ENCODE results near the gene YJU2.
"Not testable (repeated sequence)": the region's sequence is repeated elsewhere in the genome, so short reads cannot be mapped to it uniquely, and the experiment has no call there.

YJU2 gene

GRCh38 chr19:4278010-4278409, 31.1 kb downstream of the YJU2 start:
- no peak for DNase-seq (ENCODE audit: extremely low read depth, low read depth)
- no peak for TF ChIP-seq CTCF (IDR thresholded peaks at IDR 0.05; ENCODE audit: low read depth, low read length)

DNA sequence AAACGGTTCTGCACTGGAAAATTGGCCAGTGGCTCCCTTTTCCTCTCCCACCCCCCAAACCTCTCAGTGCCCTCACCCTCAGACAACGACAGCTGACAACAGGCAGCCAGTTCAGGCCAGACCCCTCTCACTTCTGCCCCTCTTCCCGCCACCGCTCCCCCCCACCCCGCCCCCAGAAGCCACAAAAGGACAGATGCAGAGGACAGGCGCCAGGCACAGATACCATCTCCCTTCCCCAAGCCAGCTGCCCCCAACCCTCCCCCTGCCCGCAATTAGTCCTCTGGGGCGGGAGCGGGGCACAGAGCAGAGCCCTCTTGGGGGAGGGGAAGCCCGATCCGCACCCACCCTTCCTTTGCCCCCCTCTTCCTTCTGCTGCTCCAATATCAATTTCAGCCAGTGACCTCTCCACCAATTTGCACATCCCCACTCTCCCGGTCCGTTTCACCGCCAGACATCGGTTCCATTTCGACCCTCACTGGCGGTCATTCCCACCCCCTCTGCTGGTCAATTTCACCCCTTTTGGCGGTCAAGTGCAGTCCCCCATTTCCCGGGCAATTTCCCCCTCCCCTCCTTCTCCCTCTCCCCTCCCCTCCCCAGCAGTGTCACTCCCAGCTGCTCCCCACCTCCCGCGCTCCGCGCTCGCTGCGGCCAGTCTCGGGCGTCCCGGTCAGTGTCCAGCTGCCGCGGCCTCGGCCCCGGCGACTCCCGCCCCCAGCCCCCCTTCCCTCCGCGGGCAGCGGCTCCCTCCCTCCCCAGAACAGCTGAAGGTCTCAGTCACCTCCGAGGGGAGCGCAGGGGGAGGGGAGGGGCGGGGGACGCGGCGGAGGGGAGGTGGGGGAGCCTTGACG, 31.8 kb downstream of the YJU2 start, which contains the start of gene SHD:
SHD (plus strand) TSS at position 848 of the 848 bp plus-strand sequence. CDS start 798 bp downstream, outside the sequence.
- TF ChIP-seq CTCF (IDR thresholded peaks at IDR 0.05; ENCODE audit: low read depth, low read length) = no peak
- no peak for DNase-seq (ENCODE audit: extremely low read depth, low read depth)

DNA sequence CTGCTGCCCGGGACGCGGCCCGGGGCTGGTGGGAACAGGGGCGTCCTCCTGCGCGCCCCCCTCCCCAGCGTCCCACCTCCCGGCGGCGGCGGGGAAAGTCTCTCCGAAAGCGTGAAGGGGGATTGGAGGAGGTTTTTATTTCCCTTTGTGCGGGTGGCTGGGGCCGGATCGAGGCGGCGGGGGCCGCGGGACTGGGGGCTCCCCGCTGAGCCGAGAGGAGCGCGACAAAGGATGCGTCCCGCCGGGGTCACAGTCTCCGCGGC, 32.3 kb downstream of the YJU2 start:
- DNase-seq (ENCODE audit: extremely low read depth, low read depth) = no peak
- TF ChIP-seq CTCF (IDR thresholded peaks at IDR 0.05; ENCODE audit: low read depth, low read length) = no peak

GRCh38 chr19:4279530-4280422, 32.9 kb downstream of the YJU2 start:
- no peak for TF ChIP-seq CTCF (IDR thresholded peaks at IDR 0.05; ENCODE audit: low read depth, low read length)
- DNase-seq (ENCODE audit: extremely low read depth, low read depth) = no peak

- DNase-seq (ENCODE audit: extremely low read depth, low read depth) = no peak
- no peak for TF ChIP-seq CTCF (IDR thresholded peaks at IDR 0.05; ENCODE audit: low read depth, low read length)
Observed at GRCh38 chr19:4284176-4284958, 37.5 kb downstream of the YJU2 start.

DNA sequence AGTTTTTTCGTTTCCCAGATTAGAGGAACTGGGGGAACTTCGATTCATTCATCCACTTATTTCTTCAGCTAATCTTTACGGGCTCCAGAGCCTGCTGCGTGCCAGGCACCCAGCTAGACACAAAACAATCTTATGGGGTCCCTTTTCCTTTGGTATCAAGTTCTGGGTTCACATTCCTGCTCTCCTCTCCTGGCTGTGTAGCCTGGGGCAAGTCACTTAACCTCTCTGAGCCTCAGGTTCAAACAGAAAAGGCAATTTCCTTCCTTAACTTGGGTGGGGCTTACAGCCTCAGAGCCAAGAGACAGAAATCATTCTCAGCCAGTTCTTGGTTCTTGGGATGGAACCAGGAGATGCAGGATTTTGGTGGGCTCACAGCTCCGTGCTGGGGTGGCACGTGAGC, 38.1 kb downstream of the YJU2 start:
- no peak for TF ChIP-seq CTCF (IDR thresholded peaks at IDR 0.05; ENCODE audit: low read depth, low read length)
- DNase-seq (ENCODE audit: extremely low read depth, low read depth) = no peak

- not testable (repeated sequence) for DNase-seq (ENCODE audit: extremely low read depth, low read depth)
Observed at GRCh38 chr19:4286141-4286540, 39.3 kb downstream of the YJU2 start.

Measured in AG09319 (cell line).